WTC11 (cell line): ENCODE data around the gene LNX1. TPM values are rescaled to one million over a fixed set of nuclear protein-coding genes. Genes with fewer than 3 reads are reported as not detected.

Experiments
- ATAC-seq: fragments of 200-7000 bp; cut with Tn5 transposase; 2 replicates; pipeline ENCODE4 v1.10.0; 2021; ENCODE audit warnings: mild to moderate bottlenecking, moderate library complexity
- CTCF ChIA-PET: fragments of 300-600 bp; sonication (Branson Sonifier 250); formaldehyde crosslinking; loops from one replicate; lab custom pipeline; 2021; ENCODE audit warnings: antibody characterized with exemption; lab: Charles Lee
- POLR2A ChIA-PET: fragments of 350-600 bp; sonication (Branson Sonifier 250); formaldehyde crosslinking; loops from one replicate; lab custom pipeline; 2021; ENCODE audit warnings: antibody characterized with exemption; lab: Charles Lee
- DNase-seq: peaks from one replicate; pipeline ENCODE4 v3.0.0; 2021; ENCODE audit warnings: low spot score
- H3K27ac Mint-ChIP-seq: 2 replicates; pipeline ENCODE4 v1.8.0; 2021; ENCODE audit warnings: mixed read lengths
- H3K27me3 Mint-ChIP-seq: 2 replicates; pipeline ENCODE4 v1.8.0; 2021; ENCODE audit warnings: low read depth, mild to moderate bottlenecking, moderate library complexity, mixed read lengths
- H3K36me3 Mint-ChIP-seq: 2 replicates; pipeline ENCODE4 v1.8.0; 2021; ENCODE audit warnings: mixed read lengths
- H3K4me1 Mint-ChIP-seq: 2 replicates; pipeline ENCODE4 v1.8.0; 2022; ENCODE audit warnings: mixed read lengths
- H3K4me3 Mint-ChIP-seq: 2 replicates; pipeline ENCODE4 v1.8.0; 2021; ENCODE audit warnings: mild to moderate bottlenecking, moderate library complexity, mixed read lengths
- H3K9me3 Mint-ChIP-seq: 2 replicates; pipeline ENCODE4 v1.8.0; 2021; ENCODE audit warnings: mixed read lengths
- ARID4B ChIP-seq: sonication (generic); formaldehyde crosslinking; IDR thresholded peaks from 2 replicates; pipeline ENCODE4 v1.8.0; 2023; ENCODE audit warnings: missing genetic modification reagents, mild to moderate bottlenecking, borderline replicate concordance
- ATF2 ChIP-seq: sonication (generic); formaldehyde crosslinking; IDR thresholded peaks from 2 replicates; pipeline ENCODE4 v1.8.1; 2022; ENCODE audit warnings: low read depth, missing genetic modification reagents, borderline replicate concordance
- ATF6 ChIP-seq: sonication (generic); formaldehyde crosslinking; IDR thresholded peaks from 2 replicates; pipeline ENCODE4 v1.8.1; 2023; ENCODE audit warnings: mild to moderate bottlenecking, missing genetic modification reagents
- E2F4 ChIP-seq: sonication (generic); formaldehyde crosslinking; IDR thresholded peaks from 2 replicates; pipeline ENCODE4 v1.8.1; 2022; ENCODE audit warnings: low read depth, mild to moderate bottlenecking, moderate library complexity, missing genetic modification reagents, borderline replicate concordance
- E2F5 ChIP-seq: sonication (generic); formaldehyde crosslinking; IDR thresholded peaks from 2 replicates; pipeline ENCODE4 v1.8.1; 2022; ENCODE audit warnings: mild to moderate bottlenecking, moderate library complexity, missing genetic modification reagents
- OVOL2 ChIP-seq: fragments of 250-450 bp; sonication (Bioruptor Pico); IDR thresholded peaks from 2 replicates; pipeline ENCODE4 v1.9.0; 2021; ENCODE audit warnings: mild to moderate bottlenecking, borderline replicate concordance
- TEAD4 ChIP-seq: sonication (generic); formaldehyde crosslinking; IDR thresholded peaks from 2 replicates; pipeline ENCODE4 v1.8.0; 2022; ENCODE audit warnings: mild to moderate bottlenecking, missing genetic modification reagents
- USF1 ChIP-seq: sonication (generic); formaldehyde crosslinking; IDR thresholded peaks from 2 replicates; pipeline ENCODE4 v1.8.0; 2022; ENCODE audit warnings: mild to moderate bottlenecking, missing genetic modification reagents
- ZBTB21 ChIP-seq: sonication (generic); formaldehyde crosslinking; IDR thresholded peaks from 2 replicates; pipeline ENCODE4 v1.8.1; 2023; ENCODE audit warnings: mild to moderate bottlenecking, missing genetic modification reagents, borderline replicate concordance
- ZNF121 ChIP-seq: sonication (generic); formaldehyde crosslinking; IDR thresholded peaks from 2 replicates; pipeline ENCODE4 v1.8.0; 2023; ENCODE audit warnings: missing genetic modification reagents
- ZNF396 ChIP-seq: fragments of 250-450 bp; sonication (Bioruptor Pico); IDR thresholded peaks from 2 replicates; pipeline ENCODE4 v1.8.0; 2021; ENCODE audit warnings: mild to moderate bottlenecking, moderate library complexity, borderline replicate concordance
- ZNF532 ChIP-seq: fragments of 250-450 bp; sonication (Bioruptor Pico); IDR thresholded peaks from 2 replicates; pipeline ENCODE4 v1.9.0; 2021; ENCODE audit warnings: mild to moderate bottlenecking, borderline replicate concordance
- ZSCAN18 ChIP-seq: fragments of 250-450 bp; sonication (Bioruptor Pico); IDR thresholded peaks from 2 replicates; pipeline ENCODE4 v2.1.2; 2022; ENCODE audit warnings: mild to moderate bottlenecking, moderate library complexity
- total RNA-seq: library from RNA; stranded (reverse); gene quantifications from 3 replicates; pipeline ENCODE4 v1.2.3, GENCODE V29; 2021

LNX1 gene
- total RNA-seq, 1 experiment from 2014 or later = 5.9 TPM

GRCh38 chr4:53529025-53529424 is 62.3 kb downstream of the LNX1 start (continued):
- TF ChIP-seq ZNF396 (CRISPR knock-in tag) = no peak
- no peak for TF ChIP-seq ATF2 (CRISPR knock-in tag)
- no peak for TF ChIP-seq TEAD4 (CRISPR knock-in tag)
- no peak for TF ChIP-seq ZNF121 (CRISPR knock-in tag)
- TF ChIP-seq ZBTB21 (CRISPR knock-in tag) = no peak

GRCh38 chr4:53527930-53528329 is 63.4 kb downstream of the LNX1 start:
- no peaks in the 10 kb centered on the region for H3K27me3 Mint-ChIP-seq
- TF ChIP-seq ZNF532 = no peak
- no peak for TF ChIP-seq ATF6 (CRISPR knock-in tag)
- no peak for TF ChIP-seq TEAD4 (CRISPR knock-in tag)
- no peak for TF ChIP-seq USF1 (CRISPR knock-in tag)
- TF ChIP-seq ARID4B (CRISPR knock-in tag) = no peak
- ATAC-seq (no peak), DNase-seq (no peak)
- ChIA-PET POLR2A (no interaction called here), CTCF (no interaction called here)
- H3K36me3 Mint-ChIP-seq = no peaks in the 10 kb centered on the region
- H3K27ac Mint-ChIP-seq = no peak overlapping the region
- peaks cover 41% of the 10 kb centered on the region for H3K4me1 Mint-ChIP-seq
- H3K4me3 Mint-ChIP-seq = no peak overlapping the region
- H3K9me3 Mint-ChIP-seq = no peaks in the 10 kb centered on the region

GRCh38 chr4:53527326-53527725 is 64.0 kb downstream of the LNX1 start:
- H3K27ac Mint-ChIP-seq = no peak overlapping the region
- no peaks in the 10 kb centered on the region for H3K27me3 Mint-ChIP-seq
- CTCF ChIA-PET = no interaction called here
- POLR2A ChIA-PET = no interaction called here
- H3K4me3 Mint-ChIP-seq = no peak overlapping the region
- no peaks in the 10 kb centered on the region for H3K9me3 Mint-ChIP-seq
- no peaks in the 10 kb centered on the region for H3K36me3 Mint-ChIP-seq
- peak; percentile 52; the same call in 1 of the 2 replicates for ATAC-seq
- peaks cover 35% of the 10 kb centered on the region for H3K4me1 Mint-ChIP-seq
- DNase-seq = no peak
- TF ChIP-seq ZSCAN18 (CRISPR knock-in tag) (no peak), E2F4 (no peak), OVOL2 (CRISPR knock-in tag) (no peak), E2F5 (CRISPR knock-in tag) (no peak)
